ENCODE data around the gene EGLN1. TPM values are rescaled to one million over a fixed set of nuclear protein-coding genes. Genes with fewer than 3 reads are reported as not detected.
"Not testable (repeated sequence)": the region's sequence is repeated elsewhere in the genome, so short reads cannot be mapped to it uniquely, and the experiment has no call there.

The EGLN1 gene
- total RNA-seq (73.3 TPM), polyA plus RNA-seq (26.3 TPM)

GRCh38 chr1:231421971-231422797 is at the start of gene EGLN1:
Gene EGLN1, minus strand, starts transcription at chr1:231422287. Its CDS starts 399 bp downstream, at chr1:231421888.
- 1% methylated on average over 104 of the region's 104 CpGs for WGBS
- H3K4me1 ChIP-seq (ENCODE audit: insufficient read depth), result no peaks in the 10 kb centered on the region
- H3K36me3 ChIP-seq (ENCODE audit: insufficient read depth), result no peaks in the 10 kb centered on the region
- peak; percentile 47 for DNase-seq (ENCODE audit: extremely low spot score)
- peak within 1 kb of the TSS; percentile 74 for H3K4me3 ChIP-seq (ENCODE audit: low read depth, low read length)
- H3K27ac ChIP-seq (ENCODE audit: low read depth), result peak within 1 kb of the TSS; percentile 99

GRCh38 chr1:231471500-231471899 is 49.4 kb upstream of the EGLN1 start:
- H3K4me1 ChIP-seq (ENCODE audit: insufficient read depth); H3K36me3 ChIP-seq (ENCODE audit: insufficient read depth); H3K4me3 ChIP-seq (ENCODE audit: low read depth, low read length); H3K27ac ChIP-seq (ENCODE audit: low read depth); DNase-seq (ENCODE audit: extremely low spot score): not testable (repeated sequence)
- 86% methylated on average over 3 of the region's 5 CpGs for WGBS

- not testable (repeated sequence) for H3K27ac ChIP-seq (ENCODE audit: low read depth); H3K4me1 ChIP-seq (ENCODE audit: insufficient read depth); DNase-seq (ENCODE audit: extremely low spot score); H3K4me3 ChIP-seq (ENCODE audit: low read depth, low read length); H3K36me3 ChIP-seq (ENCODE audit: insufficient read depth)
- whole genome bisulfite sequencing, result 76% methylated on average over 2 of the region's 3 CpGs
These were observed 48.9 kb upstream of the EGLN1 start for GRCh38 chr1:231471027-231471426.

- WGBS, result 64% methylated on average over 1 of the region's 1 CpG
- no peak overlapping the region for H3K27ac ChIP-seq (ENCODE audit: low read depth)
- no peak for DNase-seq (ENCODE audit: extremely low spot score)
- H3K4me1 ChIP-seq (ENCODE audit: insufficient read depth), result no peaks in the 10 kb centered on the region
- no peaks in the 10 kb centered on the region for H3K36me3 ChIP-seq (ENCODE audit: insufficient read depth)
- no peak overlapping the region for H3K4me3 ChIP-seq (ENCODE audit: low read depth, low read length)
These were observed 45.9 kb upstream of the EGLN1 start for GRCh38 chr1:231467986-231468385.

- WGBS, result 86% methylated on average over 1 of the region's 1 CpG
- DNase-seq (ENCODE audit: extremely low spot score), result no peak
- H3K36me3 ChIP-seq (ENCODE audit: insufficient read depth), result no peaks in the 10 kb centered on the region
- no peak overlapping the region for H3K27ac ChIP-seq (ENCODE audit: low read depth)
- H3K4me3 ChIP-seq (ENCODE audit: low read depth, low read length), result no peak overlapping the region
- no peaks in the 10 kb centered on the region for H3K4me1 ChIP-seq (ENCODE audit: insufficient read depth)
These were observed 43.0 kb upstream of the EGLN1 start for GRCh38 chr1:231465051-231465450.

GRCh38 chr1:231463541-231463940 is 41.5 kb upstream of the EGLN1 start:
- H3K36me3 ChIP-seq (ENCODE audit: insufficient read depth), result no peaks in the 10 kb centered on the region
- no peaks in the 10 kb centered on the region for H3K4me1 ChIP-seq (ENCODE audit: insufficient read depth)
- WGBS, result 77% methylated on average over 6 of the region's 6 CpGs
- H3K4me3 ChIP-seq (ENCODE audit: low read depth, low read length), result no peak overlapping the region
- H3K27ac ChIP-seq (ENCODE audit: low read depth), result no peak overlapping the region
- no peak for DNase-seq (ENCODE audit: extremely low spot score)

- WGBS, result 40% methylated on average over 2 of the region's 2 CpGs
- DNase-seq (ENCODE audit: extremely low spot score), result no peak
- Histone ChIP-seq H3K4me3 (ENCODE audit: low read depth, low read length) (no peak overlapping the region), H3K4me1 (ENCODE audit: insufficient read depth) (no peaks in the 10 kb centered on the region), H3K27ac (ENCODE audit: low read depth) (no peak overlapping the region), H3K36me3 (ENCODE audit: insufficient read depth) (no peaks in the 10 kb centered on the region)
These were observed 38.5 kb upstream of the EGLN1 start for GRCh38 chr1:231460614-231461013.

- not testable (repeated sequence) for H3K4me1 ChIP-seq (ENCODE audit: insufficient read depth)
- whole genome bisulfite sequencing, result 86% methylated on average over 1 of the region's 1 CpG
These were observed 37.4 kb upstream of the EGLN1 start for GRCh38 chr1:231459438-231459837.

GRCh38 chr1:231457956-231458355 is 35.9 kb upstream of the EGLN1 start:
- H3K4me1 ChIP-seq (ENCODE audit: insufficient read depth); DNase-seq (ENCODE audit: extremely low spot score); H3K27ac ChIP-seq (ENCODE audit: low read depth); H3K4me3 ChIP-seq (ENCODE audit: low read depth, low read length); H3K36me3 ChIP-seq (ENCODE audit: insufficient read depth): not testable (repeated sequence)

More at GRCh38 chr1:231459438-231459837, 37.4 kb upstream of the EGLN1 start:
- not testable (repeated sequence) for H3K4me3 ChIP-seq (ENCODE audit: low read depth, low read length); DNase-seq (ENCODE audit: extremely low spot score); H3K27ac ChIP-seq (ENCODE audit: low read depth); H3K36me3 ChIP-seq (ENCODE audit: insufficient read depth)

- H3K4me3 ChIP-seq (ENCODE audit: low read depth, low read length); H3K36me3 ChIP-seq (ENCODE audit: insufficient read depth); H3K4me1 ChIP-seq (ENCODE audit: insufficient read depth); H3K27ac ChIP-seq (ENCODE audit: low read depth); DNase-seq (ENCODE audit: extremely low spot score): not testable (repeated sequence)
- WGBS, result 93% methylated on average over 29 of the region's 29 CpGs
These were observed 32.0 kb upstream of the EGLN1 start for GRCh38 chr1:231454133-231454532.

GRCh38 chr1:231446138-231446537 is 24.1 kb upstream of the EGLN1 start:
- Histone ChIP-seq H3K36me3 (ENCODE audit: insufficient read depth) (no peaks in the 10 kb centered on the region), H3K27ac (ENCODE audit: low read depth) (no peak overlapping the region), H3K4me1 (ENCODE audit: insufficient read depth) (no peaks in the 10 kb centered on the region), H3K4me3 (ENCODE audit: low read depth, low read length) (no peak overlapping the region)
- DNase-seq (ENCODE audit: extremely low spot score), result no peak
- 70% methylated on average over 5 of the region's 5 CpGs for WGBS

GRCh38 chr1:231444059-231444458 is 22.0 kb upstream of the EGLN1 start:
- 77% methylated on average over 2 of the region's 2 CpGs for WGBS
- H3K36me3 ChIP-seq (ENCODE audit: insufficient read depth), result no peaks in the 10 kb centered on the region

GRCh38 chr1:231443363-231443762 is 21.3 kb upstream of the EGLN1 start:
- H3K4me3 ChIP-seq (ENCODE audit: low read depth, low read length), result no peak overlapping the region
- WGBS, result 62% methylated on average over 2 of the region's 2 CpGs
- no peak for DNase-seq (ENCODE audit: extremely low spot score)
- no peaks in the 10 kb centered on the region for H3K4me1 ChIP-seq (ENCODE audit: insufficient read depth)
- no peak overlapping the region for H3K27ac ChIP-seq (ENCODE audit: low read depth)
- no peaks in the 10 kb centered on the region for H3K36me3 ChIP-seq (ENCODE audit: insufficient read depth)

More at GRCh38 chr1:231444059-231444458, 22.0 kb upstream of the EGLN1 start:
- Histone ChIP-seq H3K4me1 (ENCODE audit: insufficient read depth) (no peaks in the 10 kb centered on the region), H3K4me3 (ENCODE audit: low read depth, low read length) (no peak overlapping the region), H3K27ac (ENCODE audit: low read depth) (no peak overlapping the region)
- DNase-seq (ENCODE audit: extremely low spot score), result no peak

- no peak for DNase-seq (ENCODE audit: extremely low spot score)
- no peaks in the 10 kb centered on the region for H3K4me1 ChIP-seq (ENCODE audit: insufficient read depth)
- no peak overlapping the region for H3K27ac ChIP-seq (ENCODE audit: low read depth)
- H3K36me3 ChIP-seq (ENCODE audit: insufficient read depth), result no peaks in the 10 kb centered on the region
- no peak overlapping the region for H3K4me3 ChIP-seq (ENCODE audit: low read depth, low read length)
These were observed 20.6 kb upstream of the EGLN1 start for GRCh38 chr1:231442735-231443134.
